ENCODE measurements around the gene IFTAP. TPM values are rescaled to one million over a fixed set of nuclear protein-coding genes. Genes with fewer than 3 reads are reported as not detected.

The IFTAP gene
- total RNA-seq, 2 donors from 2014 or later = 8.0 to 10.7 TPM

DNA sequence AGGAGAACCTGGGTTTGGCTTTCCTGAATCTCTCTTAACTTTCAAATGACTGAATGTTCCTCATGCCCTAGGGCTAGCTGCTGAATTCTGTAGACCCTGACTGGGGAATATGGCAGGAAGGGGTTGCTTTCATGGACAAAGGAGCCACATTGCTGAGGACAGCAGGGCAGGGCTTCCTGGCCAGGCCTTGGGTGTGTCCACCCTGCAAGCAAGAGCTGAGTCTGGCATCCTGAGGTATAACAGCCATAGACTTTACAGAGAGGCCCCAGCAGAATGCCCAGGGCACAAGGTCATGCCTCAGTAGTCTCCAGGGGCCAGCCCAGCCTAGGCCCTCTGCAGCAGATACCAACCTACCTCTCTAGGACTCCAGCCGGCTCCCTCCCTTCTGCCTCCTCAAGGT is 105.9 kb downstream of the IFTAP start:
- Histone ChIP-seq H3K36me3 (no peaks in the 10 kb centered on the region), H3K27me3 (no peaks in the 10 kb centered on the region)
- intact Hi-C loops (cut with DNase I) = no loop called here

DNA sequence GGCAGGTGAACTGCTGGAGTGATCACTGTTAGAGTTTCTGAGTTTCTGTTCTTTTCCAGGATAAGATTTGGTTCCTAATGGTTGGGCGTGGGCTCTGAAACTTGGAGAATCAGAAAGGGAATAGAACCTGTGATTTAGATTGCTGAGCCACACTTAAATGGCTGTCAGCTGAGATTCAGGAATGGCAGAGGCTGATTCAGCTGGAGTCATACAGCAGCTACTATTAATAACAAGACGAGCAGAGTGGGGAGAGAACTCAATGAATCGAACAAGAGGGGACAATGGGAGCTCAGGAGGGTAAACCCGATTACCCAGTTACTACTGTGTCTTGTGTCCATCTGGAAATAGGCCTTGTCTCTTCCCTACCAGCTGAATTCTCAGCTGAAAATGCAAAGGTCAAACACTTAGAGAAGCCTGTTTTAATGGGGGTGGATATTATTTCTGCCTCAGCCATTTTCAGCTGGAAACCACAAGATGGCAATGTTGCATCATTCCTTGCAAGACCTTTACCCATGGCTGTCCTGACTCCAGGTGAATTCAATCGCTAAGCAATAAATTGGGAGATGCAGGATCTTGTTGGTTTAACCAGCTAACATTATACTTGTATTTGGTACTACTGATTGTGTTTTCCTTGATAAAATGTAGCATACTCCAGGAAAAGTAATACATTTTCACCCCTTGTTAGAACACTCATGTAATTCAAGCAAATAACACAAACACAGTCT is 108.2 kb downstream of the IFTAP start:
- Histone ChIP-seq H3K4me3 (no peak overlapping the region), H3K9me3 (no peaks in the 10 kb centered on the region), H3K27me3 (no peaks in the 10 kb centered on the region), H3K9ac (ENCODE audit: low read depth in 2 of 2, low read length in 2 of 2) (no peak overlapping the region), H3K27ac (no peak overlapping the region), H3K36me3 (no peaks in the 10 kb centered on the region), H3K4me1 (peaks cover 3% of the 10 kb centered on the region)
- intact Hi-C loops (cut with DNase I) = loop anchor here (2.0 kb wide), 1 partner anchor 42 kb away; no protein-coding TSS in a partner anchor
- DNase-seq = peak; percentile 38
- TF ChIP-seq CTCF (IDR thresholded peaks at IDR 0.05) = peak; percentile 85

More for the DNA sequence above, 105.9 kb downstream of the IFTAP start:
- Histone ChIP-seq H3K27ac (no peak overlapping the region), H3K4me1 (peaks cover 3% of the 10 kb centered on the region), H3K9me3 (no peaks in the 10 kb centered on the region), H3K4me3 (no peak overlapping the region), H3K9ac (ENCODE audit: low read depth in 2 of 2, low read length in 2 of 2) (no peak overlapping the region)
- TF ChIP-seq CTCF (IDR thresholded peaks at IDR 0.05) = no peak
- no peak for DNase-seq

DNA sequence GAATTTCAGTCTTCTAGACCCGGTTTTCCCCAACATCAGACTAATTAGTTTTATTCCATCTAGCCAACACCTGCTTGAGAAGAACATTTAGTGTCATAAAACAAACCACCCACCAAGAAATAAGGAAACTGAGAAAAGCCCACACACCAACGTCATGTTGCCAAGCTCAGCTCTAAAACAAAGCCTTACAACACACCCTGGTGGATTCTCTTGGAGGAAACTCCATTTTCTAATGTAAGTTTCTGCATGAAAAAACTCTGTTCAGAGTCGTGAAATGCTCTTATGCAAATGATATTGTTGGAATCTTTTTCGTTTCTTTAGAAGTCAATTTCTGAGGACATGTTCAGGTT is 108.7 kb downstream of the IFTAP start:
- TF ChIP-seq CTCF (IDR thresholded peaks at IDR 0.05) = no peak
- H3K9ac ChIP-seq (ENCODE audit: low read depth in 2 of 2, low read length in 2 of 2) = no peak overlapping the region
- H3K27me3 ChIP-seq = no peaks in the 10 kb centered on the region
- DNase-seq = no peak
- H3K27ac ChIP-seq = no peak overlapping the region
- no peaks in the 10 kb centered on the region for H3K9me3 ChIP-seq
- H3K4me1 ChIP-seq = peaks cover 3% of the 10 kb centered on the region
- intact Hi-C loops (cut with DNase I) = loop anchor here (2.0 kb wide), 1 partner anchor 42 kb away; no protein-coding TSS in a partner anchor
- H3K4me3 ChIP-seq = no peak overlapping the region
- H3K36me3 ChIP-seq = no peaks in the 10 kb centered on the region

Other genes with a start within 250 kb of the IFTAP start
- gene TRAF6, start 84.2 kb upstream of the IFTAP start, total RNA-seq = 10 to 100 TPM in 1 of 2 donors, 1 to 10 TPM in 1; 9.5 to 18.3 TPM
- 1 to 10 TPM in 1 of 2 donors, under 1 TPM in 1; 0.47 to 1.5 TPM for gene RAG1, start 26.5 kb upstream of the IFTAP start, total RNA-seq
- gene RAG2, start 3.7 kb downstream of the IFTAP start, total RNA-seq = not detected

Measured in colonic mucosa (tissue), 4 donors.